ENCODE results near the gene SPACA4. TPM values are rescaled to one million over a fixed set of nuclear protein-coding genes. Genes with fewer than 3 reads are reported as not detected.

SPACA4 gene
- total and polyA plus RNA-seq, 9 of the 15 experiments (the other 6 are each of a cell fraction or from before 2014, with no cell fraction given): not detected

GRCh38 chr19:48634424-48635262 is 28.1 kb downstream of the SPACA4 start (continued):
- no peak for TF ChIP-seq NFE2 (IDR thresholded peaks at IDR 0.05; ENCODE audit: low read depth)
- 0 out of 2 replicates have a peak, but pooled peaks have one; percentile 26 for TF ChIP-seq NR2F6 (CRISPR knock-in tag; IDR thresholded peaks at IDR 0.05)
- peak; percentile 100 for TF ChIP-seq THRA (IDR thresholded peaks at IDR 0.05)
- TF ChIP-seq POLR2A (conservative IDR thresholded peaks at IDR 0.05): peak; percentile 81
- TF ChIP-seq CBX3 (IDR thresholded peaks at IDR 0.05; ENCODE audit: borderline replicate concordance in 1 of 2, low read length in 2 of 2): no peak; a peak in 1 of 3 replicates
- no peak for TF ChIP-seq BMI1 (IDR thresholded peaks at IDR 0.05; ENCODE audit: low read length)
- no peak for TF ChIP-seq CBX5 (IDR thresholded peaks at IDR 0.05; ENCODE audit: borderline replicate concordance, low read depth)
- no peak for TF ChIP-seq HDAC6 (IDR thresholded peaks at IDR 0.05; ENCODE audit: low read depth, low read length)
- TF ChIP-seq CHCHD3 (CRISPR knock-in tag; IDR thresholded peaks at IDR 0.05): no peak
- no peak for TF ChIP-seq TCFL5 (CRISPR knock-in tag; conservative IDR thresholded peaks at IDR 0.05)
- TF ChIP-seq, protein P1, sequence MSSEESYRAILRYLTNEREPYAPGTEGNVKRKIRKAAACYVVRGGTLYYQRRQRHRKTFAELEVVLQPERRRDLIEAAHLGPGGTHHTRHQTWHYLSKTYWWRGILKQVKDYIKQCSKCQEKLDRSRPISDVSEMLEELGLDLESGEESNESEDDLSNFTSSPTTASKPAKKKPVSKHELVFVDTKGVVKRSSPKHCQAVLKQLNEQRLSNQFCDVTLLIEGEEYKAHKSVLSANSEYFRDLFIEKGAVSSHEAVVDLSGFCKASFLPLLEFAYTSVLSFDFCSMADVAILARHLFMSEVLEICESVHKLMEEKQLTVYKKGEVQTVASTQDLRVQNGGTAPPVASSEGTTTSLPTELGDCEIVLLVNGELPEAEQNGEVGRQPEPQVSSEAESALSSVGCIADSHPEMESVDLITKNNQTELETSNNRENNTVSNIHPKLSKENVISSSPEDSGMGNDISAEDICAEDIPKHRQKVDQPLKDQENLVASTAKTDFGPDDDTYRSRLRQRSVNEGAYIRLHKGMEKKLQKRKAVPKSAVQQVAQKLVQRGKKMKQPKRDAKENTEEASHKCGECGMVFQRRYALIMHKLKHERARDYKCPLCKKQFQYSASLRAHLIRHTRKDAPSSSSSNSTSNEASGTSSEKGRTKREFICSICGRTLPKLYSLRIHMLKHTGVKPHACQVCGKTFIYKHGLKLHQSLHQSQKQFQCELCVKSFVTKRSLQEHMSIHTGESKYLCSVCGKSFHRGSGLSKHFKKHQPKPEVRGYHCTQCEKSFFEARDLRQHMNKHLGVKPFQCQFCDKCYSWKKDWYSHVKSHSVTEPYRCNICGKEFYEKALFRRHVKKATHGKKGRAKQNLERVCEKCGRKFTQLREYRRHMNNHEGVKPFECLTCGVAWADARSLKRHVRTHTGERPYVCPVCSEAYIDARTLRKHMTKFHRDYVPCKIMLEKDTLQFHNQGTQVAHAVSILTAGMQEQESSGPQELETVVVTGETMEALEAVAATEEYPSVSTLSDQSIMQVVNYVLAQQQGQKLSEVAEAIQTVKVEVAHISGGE (CRISPR knock-in tag; IDR thresholded peaks at IDR 0.05): peak in 1 of 3 experiments; percentile 58; a peak in 3 of 6 replicates
- TF ChIP-seq, protein P2, sequence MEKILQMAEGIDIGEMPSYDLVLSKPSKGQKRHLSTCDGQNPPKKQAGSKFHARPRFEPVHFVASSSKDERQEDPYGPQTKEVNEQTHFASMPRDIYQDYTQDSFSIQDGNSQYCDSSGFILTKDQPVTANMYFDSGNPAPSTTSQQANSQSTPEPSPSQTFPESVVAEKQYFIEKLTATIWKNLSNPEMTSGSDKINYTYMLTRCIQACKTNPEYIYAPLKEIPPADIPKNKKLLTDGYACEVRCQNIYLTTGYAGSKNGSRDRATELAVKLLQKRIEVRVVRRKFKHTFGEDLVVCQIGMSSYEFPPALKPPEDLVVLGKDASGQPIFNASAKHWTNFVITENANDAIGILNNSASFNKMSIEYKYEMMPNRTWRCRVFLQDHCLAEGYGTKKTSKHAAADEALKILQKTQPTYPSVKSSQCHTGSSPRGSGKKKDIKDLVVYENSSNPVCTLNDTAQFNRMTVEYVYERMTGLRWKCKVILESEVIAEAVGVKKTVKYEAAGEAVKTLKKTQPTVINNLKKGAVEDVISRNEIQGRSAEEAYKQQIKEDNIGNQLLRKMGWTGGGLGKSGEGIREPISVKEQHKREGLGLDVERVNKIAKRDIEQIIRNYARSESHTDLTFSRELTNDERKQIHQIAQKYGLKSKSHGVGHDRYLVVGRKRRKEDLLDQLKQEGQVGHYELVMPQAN (IDR thresholded peaks at IDR 0.05; ENCODE audit: borderline replicate concordance): 0 out of 2 replicates have a peak, but pooled peaks have one; percentile 54
- TF ChIP-seq TAF1 (IDR thresholded peaks at IDR 0.05; ENCODE audit: control insufficient read depth, extremely low read depth, insufficient read depth, low read length, severe bottlenecking): peak; percentile 34
- TF ChIP-seq ZBTB1 (CRISPR knock-in tag; IDR thresholded peaks at IDR 0.05; ENCODE audit: borderline replicate concordance, low read depth): no peak
